HG02938 (cell line): ENCODE results near the gene C2orf80.
"Not testable (repeated sequence)": the region's sequence is repeated elsewhere in the genome, so short reads cannot be mapped to it uniquely, and the experiment has no call there.

ENCODE experiments used
- ATAC-seq: cut with Tn5 transposase; IDR thresholded peaks from one replicate; pipeline ENCODE4 v1.9.1; 2021; ENCODE audit warnings: mild to moderate bottlenecking, moderate library complexity; ENCODE audit not compliant: unreplicated experiment

Gene C2orf80

GRCh38 chr2:208189810-208190503, at the start of gene C2orf80:
Gene C2orf80 (minus strand): TSS chr2:208190030. CDS start chr2:208186986, 3,044 bp downstream.
- no peak for ATAC-seq

- ATAC-seq, result no peak
These were observed 46.0 kb upstream of the C2orf80 start for GRCh38 chr2:208235860-208236259.

- ATAC-seq, result no peak
These were observed 45.0 kb upstream of the C2orf80 start for GRCh38 chr2:208234786-208235185.

GRCh38 chr2:208228476-208228875, 38.6 kb upstream of the C2orf80 start:
- ATAC-seq, result no peak

- ATAC-seq, result no peak
These were observed 37.9 kb upstream of the C2orf80 start for GRCh38 chr2:208227581-208228232.

GRCh38 chr2:208224802-208225201, 35.0 kb upstream of the C2orf80 start:
- ATAC-seq, result no peak

GRCh38 chr2:208222351-208222750, 32.5 kb upstream of the C2orf80 start:
- no peak for ATAC-seq

- ATAC-seq, result not testable (repeated sequence)
These were observed 32.0 kb upstream of the C2orf80 start for GRCh38 chr2:208221873-208222272.

GRCh38 chr2:208210688-208211451, 21.0 kb upstream of the C2orf80 start:
- no peak for ATAC-seq

- no peak for ATAC-seq
These were observed 18.7 kb upstream of the C2orf80 start for GRCh38 chr2:208208335-208209085.

GRCh38 chr2:208207769-208208168, 17.9 kb upstream of the C2orf80 start:
- no peak for ATAC-seq

- ATAC-seq, result no peak
These were observed 14.3 kb upstream of the C2orf80 start for GRCh38 chr2:208204166-208204565.

- no peak for ATAC-seq
These were observed 5.7 kb upstream of the C2orf80 start for GRCh38 chr2:208195531-208195930.

- ATAC-seq, result no peak
These were observed 2.9 kb upstream of the C2orf80 start for GRCh38 chr2:208192611-208193236.

- no peak for ATAC-seq
These were observed 591 bp downstream of the C2orf80 start for GRCh38 chr2:208189069-208189809.

- no peak for ATAC-seq
These were observed 2.9 kb downstream of the C2orf80 start for GRCh38 chr2:208186893-208187292.

GRCh38 chr2:208186465-208186864, 3.4 kb downstream of the C2orf80 start:
- no peak for ATAC-seq

GRCh38 chr2:208183972-208184705, 5.7 kb downstream of the C2orf80 start:
- no peak for ATAC-seq

- ATAC-seq, result no peak
These were observed 6.3 kb downstream of the C2orf80 start for GRCh38 chr2:208183526-208183925.
